HepG2 (cell line): ENCODE results near the gene DNAJB2. TPM values are rescaled to one million over a fixed set of nuclear protein-coding genes. Genes with fewer than 3 reads are reported as not detected.

Experiments
- AGO2 ChIP-seq: fragments of 200-400 bp; formaldehyde crosslinking; optimal IDR thresholded peaks from 2 replicates; pipeline ENCODE3; 2017; ENCODE audit warnings: mild to moderate bottlenecking, low read depth, low read length, moderate library complexity
- FOSL2 ChIP-seq: sonication (generic); formaldehyde crosslinking; IDR thresholded peaks from 2 replicates; pipeline ENCODE4 v1.4.0; 2020; ENCODE audit warnings: missing genetic modification reagents
- GLI4 ChIP-seq: sonication (generic); formaldehyde crosslinking; IDR thresholded peaks from 2 replicates; pipeline ENCODE4 v1.5.1; 2020; ENCODE audit warnings: missing genetic modification reagents, mild to moderate bottlenecking, moderate library complexity, borderline replicate concordance
- PBX2 ChIP-seq: IDR thresholded peaks from 2 replicates; pipeline ENCODE4 v1.6.1; 2016; ENCODE audit warnings: control low read depth
- RBM39 ChIP-seq: fragments of 200-400 bp; formaldehyde crosslinking; IDR thresholded peaks from one replicate; pipeline ENCODE4 v1.6.1; 2018; ENCODE audit warnings: antibody characterized with exemption, mild to moderate bottlenecking, low read depth, low read length; ENCODE audit not compliant: poor library complexity, severe bottlenecking
- SIN3A ChIP-seq: IDR thresholded peaks from 2 replicates; pipeline ENCODE4 v1.6.1; 2011; ENCODE audit warnings: low read depth, mild to moderate bottlenecking, control low read depth, low read length, borderline replicate concordance
- SP2 ChIP-seq: sonication (generic); formaldehyde crosslinking; IDR thresholded peaks from 2 replicates; pipeline ENCODE4 v1.5.1; 2020; ENCODE audit warnings: mild to moderate bottlenecking, missing genetic modification reagents
- SP5 ChIP-seq: IDR thresholded peaks from 2 replicates; pipeline ENCODE4 v1.6.1; 2016; ENCODE audit warnings: low read depth, borderline replicate concordance
- TBL1XR1 ChIP-seq: fragments of 150-350 bp; IDR thresholded peaks from 2 replicates; pipeline ENCODE4 v1.6.1; 2014; ENCODE audit warnings: borderline replicate concordance, low read length; ENCODE audit not compliant: partially characterized antibody
- ZBTB40 ChIP-seq, 2 experiments: fragments of 450-650 bp in 1 of 2; sonication (generic) in 1 of 2; formaldehyde crosslinking in 1 of 2; IDR thresholded peaks; 2 replicates each; pipeline versions ENCODE4 v1.6.1 to v1.8.0; 2016 to 2022; ENCODE audit warnings: antibody characterized with exemption in 1 of 2, mild to moderate bottlenecking in 1 of 2, missing genetic modification reagents in 1 of 2
- ZFYVE20 ChIP-seq: sonication (generic); formaldehyde crosslinking; IDR thresholded peaks from 2 replicates; pipeline ENCODE4 v1.8.0; 2023; ENCODE audit warnings: low read depth, mild to moderate bottlenecking, moderate library complexity, missing genetic modification reagents, borderline replicate concordance
- ZNF543 ChIP-seq: sonication (generic); formaldehyde crosslinking; IDR thresholded peaks from 2 replicates; pipeline ENCODE4 v1.4.0; 2020; ENCODE audit warnings: mild to moderate bottlenecking, missing genetic modification reagents
- ZNF619 ChIP-seq: sonication (generic); formaldehyde crosslinking; IDR thresholded peaks from 2 replicates; pipeline ENCODE4 v1.4.0; 2020; ENCODE audit warnings: mild to moderate bottlenecking, missing genetic modification reagents
- polyA plus RNA-seq, 8 experiments: library from polyadenylated mRNA; depleted of rRNA in 3 of 8; stranded (reverse) in 7 of 8; unstranded in 1 of 8; fragments of >200 nt; fragmentation: Illumina TruSeq in 4 of 8; extraction: Trizol in 4 of 8; gene quantifications; 2 replicates each; pipeline versions ENCODE4 v1.2.1 to v1.2.3, GENCODE V29; 2011 to 2016; ENCODE audit warnings: low read depth in 4 of 8, missing spikeins in 1 of 8, mixed read lengths in 1 of 8; ENCODE audit not compliant: insufficient read depth in 1 of 8
- total RNA-seq, 5 experiments: library from RNA; depleted of rRNA; stranded (reverse); fragments of >200 nt; fragmentation: Illumina TruSeq; extraction: Trizol; gene quantifications; 2 replicates each; pipeline ENCODE4 v1.2.3, GENCODE V29; 2016; ENCODE audit warnings: low read depth in 1 of 5
- TF ChIP-seq, protein P1 (sequence below): sonication (generic); formaldehyde crosslinking; IDR thresholded peaks from 2 replicates; pipeline ENCODE4 v1.4.0; 2020; ENCODE audit warnings: missing genetic modification reagents, borderline replicate concordance

DNAJB2 gene
- total and polyA plus RNA-seq, 2 of the 13 experiments (the other 11 are each of a cell fraction or from before 2014, with no cell fraction given) = 21.3 to 31.1 TPM

- TF ChIP-seq PBX2 (CRISPR knock-in tag) (no peak; the same call in 1 of the 2 replicates), TBL1XR1 (no peak), SP2 (CRISPR knock-in tag) (no peak), ZNF619 (0 out of 2 replicates have a peak, but pooled peaks have one; percentile 11), FOSL2 (CRISPR knock-in tag) (no peak), GLI4 (CRISPR knock-in tag) (no peak), ZBTB40 (IDR thresholded peaks at IDR 0.05) (no peak), ZBTB40 (CRISPR knock-in tag; IDR thresholded peaks at IDR 0.05) (no peak), ZNF543 (CRISPR knock-in tag) (peak; percentile 9; the same call in 1 of the 2 replicates), ZFYVE20 (CRISPR knock-in tag) (no peak), RBM39 (no peak), AGO2 (peak; percentile 91), SIN3A (no peak), SP5 (CRISPR knock-in tag) (no peak)
- TF ChIP-seq, protein P1, sequence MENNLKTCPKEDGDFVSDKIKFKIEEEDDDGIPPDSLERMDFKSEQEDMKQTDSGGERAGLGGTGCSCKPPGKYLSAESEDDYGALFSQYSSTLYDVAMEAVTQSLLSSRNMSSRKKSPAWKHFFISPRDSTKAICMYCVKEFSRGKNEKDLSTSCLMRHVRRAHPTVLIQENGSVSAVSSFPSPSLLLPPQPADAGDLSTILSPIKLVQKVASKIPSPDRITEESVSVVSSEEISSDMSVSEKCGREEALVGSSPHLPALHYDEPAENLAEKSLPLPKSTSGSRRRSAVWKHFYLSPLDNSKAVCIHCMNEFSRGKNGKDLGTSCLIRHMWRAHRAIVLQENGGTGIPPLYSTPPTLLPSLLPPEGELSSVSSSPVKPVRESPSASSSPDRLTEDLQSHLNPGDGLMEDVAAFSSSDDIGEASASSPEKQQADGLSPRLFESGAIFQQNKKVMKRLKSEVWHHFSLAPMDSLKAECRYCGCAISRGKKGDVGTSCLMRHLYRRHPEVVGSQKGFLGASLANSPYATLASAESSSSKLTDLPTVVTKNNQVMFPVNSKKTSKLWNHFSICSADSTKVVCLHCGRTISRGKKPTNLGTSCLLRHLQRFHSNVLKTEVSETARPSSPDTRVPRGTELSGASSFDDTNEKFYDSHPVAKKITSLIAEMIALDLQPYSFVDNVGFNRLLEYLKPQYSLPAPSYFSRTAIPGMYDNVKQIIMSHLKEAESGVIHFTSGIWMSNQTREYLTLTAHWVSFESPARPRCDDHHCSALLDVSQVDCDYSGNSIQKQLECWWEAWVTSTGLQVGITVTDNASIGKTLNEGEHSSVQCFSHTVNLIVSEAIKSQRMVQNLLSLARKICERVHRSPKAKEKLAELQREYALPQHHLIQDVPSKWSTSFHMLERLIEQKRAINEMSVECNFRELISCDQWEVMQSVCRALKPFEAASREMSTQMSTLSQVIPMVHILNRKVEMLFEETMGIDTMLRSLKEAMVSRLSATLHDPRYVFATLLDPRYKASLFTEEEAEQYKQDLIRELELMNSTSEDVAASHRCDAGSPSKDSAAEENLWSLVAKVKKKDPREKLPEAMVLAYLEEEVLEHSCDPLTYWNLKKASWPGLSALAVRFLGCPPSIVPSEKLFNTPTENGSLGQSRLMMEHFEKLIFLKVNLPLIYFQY (CRISPR knock-in tag) = no peak
These were observed 29.0 kb upstream of the DNAJB2 start (continued) for GRCh38 chr2:219250049-219250781.
